CD14-positive monocyte (primary cell): ENCODE measurements around the gene HMX3. TPM values are rescaled to one million over a fixed set of nuclear protein-coding genes. Genes with fewer than 3 reads are reported as not detected.

ENCODE experiments used
- DNase-seq, 3 donors: peaks; one replicate each; pipeline ENCODE4 v3.0.0-alpha.2; 2011 to 2022
- H2AFZ ChIP-seq: 2 replicates; pipeline ENCODE4 v1.6.0; 2012; ENCODE audit warnings: mild to moderate bottlenecking, low read depth, low read length, inconsistent platforms; ENCODE audit not compliant: insufficient read depth, poor library complexity, severe bottlenecking
- H3K27ac ChIP-seq, 2 donors: 1 replicate in 1 of 2; 2 replicates in 1 of 2; pipeline ENCODE4 v1.5.1; 2012 to 2013; ENCODE audit warnings: low read length in 2 of 2, control low read depth in 1 of 2, inconsistent platforms in 1 of 2, low read depth in 1 of 2, mild to moderate bottlenecking in 1 of 2
- H3K27me3 ChIP-seq, 2 donors: one replicate each; pipeline versions ENCODE4 v1.6.0 to v1.6.1; 2011 to 2013; ENCODE audit warnings: low read length in 2 of 2; ENCODE audit not compliant: control insufficient read depth in 2 of 2, insufficient read depth in 2 of 2
- H3K36me3 ChIP-seq, 2 donors: replicated peaks in 1 of 2; 1 replicate in 1 of 2; 2 replicates in 1 of 2; pipeline versions ENCODE4 v1.5.1 to v1.6.1; 2012 to 2013; ENCODE audit warnings: low read length in 2 of 2, control low read depth in 1 of 2, inconsistent platforms in 1 of 2, mild to moderate bottlenecking in 1 of 2; ENCODE audit not compliant: insufficient read depth in 2 of 2, control insufficient read depth in 1 of 2
- H3K4me1 ChIP-seq, 2 donors: 1 replicate in 1 of 2; 2 replicates in 1 of 2; pipeline versions ENCODE4 v1.5.1 to v1.6.1; 2012 to 2013; ENCODE audit warnings: low read length in 2 of 2, control low read depth in 1 of 2, inconsistent platforms in 1 of 2, mild to moderate bottlenecking in 1 of 2, moderate library complexity in 1 of 2; ENCODE audit not compliant: insufficient read depth in 2 of 2, control insufficient read depth in 1 of 2
- H3K4me2 ChIP-seq: replicated peaks from 2 replicates; pipeline ENCODE3; 2012; ENCODE audit warnings: low read length, moderate library complexity, mild to moderate bottlenecking; ENCODE audit not compliant: poor library complexity, severe bottlenecking; ENCODE audit errors: extremely low read depth
- H3K4me3 ChIP-seq, 3 experiments: fragments of 200-600 bp in 1 of 3; sonication (generic) in 1 of 3; replicated peaks in 1 of 3; 1 replicate in 2 of 3; 2 replicates in 1 of 3; pipeline ENCODE4 v1.5.1; 2011 to 2013; ENCODE audit warnings: low read length in 3 of 3, mild to moderate bottlenecking in 3 of 3, control low read depth in 2 of 3, low read depth in 2 of 3, inconsistent platforms in 1 of 3, moderate library complexity in 1 of 3
- H3K79me2 ChIP-seq: 2 replicates; pipeline ENCODE4 v1.6.0; 2012; ENCODE audit warnings: mild to moderate bottlenecking, control low read depth, inconsistent platforms, low read length, moderate library complexity; ENCODE audit not compliant: insufficient read depth
- H3K9ac ChIP-seq: 2 replicates; pipeline ENCODE4 v1.6.0; 2017; ENCODE audit warnings: low read length, mild to moderate bottlenecking; ENCODE audit not compliant: insufficient read depth, poor library complexity, severe bottlenecking
- H3K9me3 ChIP-seq, 2 donors: replicated peaks in 1 of 2; 1 replicate in 1 of 2; 2 replicates in 1 of 2; pipeline versions ENCODE4 v1.5.1 to v1.6.1; 2012 to 2013; ENCODE audit warnings: low read length in 2 of 2, control low read depth in 1 of 2; ENCODE audit not compliant: control insufficient read depth in 1 of 2, insufficient read depth in 1 of 2
- H4K20me1 ChIP-seq: 2 replicates; pipeline ENCODE4 v1.6.0; 2012; ENCODE audit warnings: mild to moderate bottlenecking, low read length, control low read depth, moderate library complexity; ENCODE audit not compliant: insufficient read depth
- H3K27ac Mint-ChIP-seq, 7 donors: one replicate each; pipeline ENCODE4 v1.8.0; 2020; ENCODE audit warnings: mild to moderate bottlenecking in 7 of 7, mixed read lengths in 7 of 7, moderate library complexity in 6 of 7, inconsistent platforms in 2 of 7
- H3K27me3 Mint-ChIP-seq, 3 donors: one replicate each; pipeline ENCODE4 v1.8.0; 2021 to 2022; ENCODE audit warnings: low read depth in 3 of 3, mild to moderate bottlenecking in 3 of 3, mixed read lengths in 3 of 3, moderate library complexity in 3 of 3, inconsistent platforms in 1 of 3
- H3K36me3 Mint-ChIP-seq, 2 donors: one replicate each; pipeline ENCODE4 v1.8.0; 2020; ENCODE audit warnings: mixed read lengths in 2 of 2, inconsistent platforms in 1 of 2, mild to moderate bottlenecking in 1 of 2
- H3K4me1 Mint-ChIP-seq: one replicate; pipeline ENCODE4 v1.8.0; 2020; ENCODE audit warnings: mild to moderate bottlenecking, mixed read lengths
- H3K4me3 Mint-ChIP-seq, 2 donors: one replicate each; pipeline ENCODE4 v1.8.0; 2020; ENCODE audit warnings: mild to moderate bottlenecking in 2 of 2, mixed read lengths in 2 of 2, moderate library complexity in 1 of 2
- H3K9me3 Mint-ChIP-seq, 7 donors: one replicate each; pipeline ENCODE4 v1.8.0; 2020 to 2022; ENCODE audit warnings: mixed read lengths in 7 of 7, mild to moderate bottlenecking in 6 of 7, moderate library complexity in 6 of 7, inconsistent platforms in 2 of 7
- WGBS: methylation state at CpG from one replicate; pipeline ENCODE4 v1.1.5; 2013; ENCODE audit warnings: missing lambda C conversion rate; ENCODE audit not compliant: insufficient coverage; 5-methylcytosine and 5-hydroxymethylcytosine counted together
- intact Hi-C, 2 donors: fragments of 100-400 bp; cut with micrococcal nuclease; formaldehyde crosslinking; loops; one replicate each; pipeline versions ENCODE4 v1.15.0 to v1.15.1; 2023
- polyA plus RNA-seq, 3 donors: library from polyadenylated mRNA; depleted of rRNA in 1 of 3; unstranded in 2 of 3; stranded (reverse) in 1 of 3; fragments of 300-500 nt in 2 of 3; fragments of >200 nt in 1 of 3; fragmentation: Illumina TruSeq in 2 of 3; gene quantifications; 1 replicate in 2 of 3; 2 replicates in 1 of 3; pipeline ENCODE4 v1.2.3, GENCODE V29; 2012 to 2021
- TF ChIP-seq, protein P1 (sequence below): fragments of 200-600 bp; IDR thresholded peaks from one replicate; pipeline ENCODE4 v1.8.0; 2022; ENCODE audit warnings: antibody characterized with exemption, mild to moderate bottlenecking

Gene HMX3
- polyA plus RNA-seq, 3 donors = not detected

DNA sequence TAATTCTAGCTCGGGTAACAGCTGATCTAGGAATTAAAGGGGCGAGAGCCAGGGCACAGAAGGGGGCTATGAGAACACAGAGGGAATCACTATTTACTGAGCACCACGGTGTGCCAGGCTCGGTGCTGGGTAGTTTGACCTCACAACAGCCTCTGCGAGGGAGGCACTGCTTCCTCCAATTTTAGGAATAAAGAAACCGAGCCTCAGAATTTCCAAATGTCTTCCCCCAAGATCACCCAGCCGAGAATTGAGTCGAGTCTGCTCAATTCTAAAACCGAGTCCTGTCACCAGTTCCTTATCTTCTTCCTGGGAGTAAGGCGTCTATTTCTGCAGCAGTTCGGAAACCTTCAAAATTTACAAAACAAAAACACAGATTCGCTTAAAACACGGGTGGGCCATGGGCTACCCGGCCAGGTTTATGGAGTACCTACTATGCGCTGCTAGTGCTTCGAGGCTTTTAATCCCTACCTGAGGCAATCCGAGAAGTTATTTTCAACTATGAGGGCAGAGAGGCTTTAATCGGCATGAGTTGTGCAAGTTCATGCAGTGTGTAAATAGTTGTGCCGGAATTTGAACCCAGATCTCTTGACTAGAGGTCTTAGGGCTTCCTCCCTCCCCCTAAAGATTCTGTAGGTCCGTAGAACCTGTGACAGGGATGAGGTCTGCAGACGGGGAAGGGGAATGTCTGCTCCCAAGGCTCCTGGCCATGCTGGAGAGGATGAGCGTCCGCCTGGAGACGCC lies 11.3 kb downstream of the HMX3 start:
- no peak overlapping the region for H3K9ac ChIP-seq
- peaks cover 33 to 39% of the 10 kb centered on the region in 2 donors for H3K4me1 ChIP-seq
- no peaks in the 10 kb centered on the region for H3K79me2 ChIP-seq
- H3K27me3 Mint-ChIP-seq = peaks cover 91 to 99% (median 96%) of the 10 kb centered on the region in 3 donors
- peak overlapping the region; percentile 51 for H3K4me2 ChIP-seq
- peaks cover 0 to 27% (median 16%) of the 10 kb centered on the region in 7 donors for H3K9me3 Mint-ChIP-seq
- TF ChIP-seq, protein P1, sequence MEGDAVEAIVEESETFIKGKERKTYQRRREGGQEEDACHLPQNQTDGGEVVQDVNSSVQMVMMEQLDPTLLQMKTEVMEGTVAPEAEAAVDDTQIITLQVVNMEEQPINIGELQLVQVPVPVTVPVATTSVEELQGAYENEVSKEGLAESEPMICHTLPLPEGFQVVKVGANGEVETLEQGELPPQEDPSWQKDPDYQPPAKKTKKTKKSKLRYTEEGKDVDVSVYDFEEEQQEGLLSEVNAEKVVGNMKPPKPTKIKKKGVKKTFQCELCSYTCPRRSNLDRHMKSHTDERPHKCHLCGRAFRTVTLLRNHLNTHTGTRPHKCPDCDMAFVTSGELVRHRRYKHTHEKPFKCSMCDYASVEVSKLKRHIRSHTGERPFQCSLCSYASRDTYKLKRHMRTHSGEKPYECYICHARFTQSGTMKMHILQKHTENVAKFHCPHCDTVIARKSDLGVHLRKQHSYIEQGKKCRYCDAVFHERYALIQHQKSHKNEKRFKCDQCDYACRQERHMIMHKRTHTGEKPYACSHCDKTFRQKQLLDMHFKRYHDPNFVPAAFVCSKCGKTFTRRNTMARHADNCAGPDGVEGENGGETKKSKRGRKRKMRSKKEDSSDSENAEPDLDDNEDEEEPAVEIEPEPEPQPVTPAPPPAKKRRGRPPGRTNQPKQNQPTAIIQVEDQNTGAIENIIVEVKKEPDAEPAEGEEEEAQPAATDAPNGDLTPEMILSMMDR = no peak
- peaks cover 89 to 100% of the 10 kb centered on the region in 2 donors for H3K27me3 ChIP-seq
- H3K4me3 Mint-ChIP-seq = peak overlapping the region in 1 of 2 donors; percentile 83
- peaks cover 3 to 12% of the 10 kb centered on the region in 2 donors for H3K36me3 Mint-ChIP-seq
- intact Hi-C loops = no loop called here
- H3K4me3 ChIP-seq = no peak overlapping the region
- peaks cover 3 to 68% of the 10 kb centered on the region in 2 donors for H3K9me3 ChIP-seq
- DNase-seq = no peak
- H3K27ac ChIP-seq = no peak overlapping the region
- no peak overlapping the region for H3K27ac Mint-ChIP-seq
- no peaks in the 10 kb centered on the region for H3K36me3 ChIP-seq
- H4K20me1 ChIP-seq = no peaks in the 10 kb centered on the region
- 6% methylated on average over 14 of the region's 24 CpGs for WGBS
- peaks cover 51% of the 10 kb centered on the region for H3K4me1 Mint-ChIP-seq
- no peak overlapping the region for H2AFZ ChIP-seq

DNA sequence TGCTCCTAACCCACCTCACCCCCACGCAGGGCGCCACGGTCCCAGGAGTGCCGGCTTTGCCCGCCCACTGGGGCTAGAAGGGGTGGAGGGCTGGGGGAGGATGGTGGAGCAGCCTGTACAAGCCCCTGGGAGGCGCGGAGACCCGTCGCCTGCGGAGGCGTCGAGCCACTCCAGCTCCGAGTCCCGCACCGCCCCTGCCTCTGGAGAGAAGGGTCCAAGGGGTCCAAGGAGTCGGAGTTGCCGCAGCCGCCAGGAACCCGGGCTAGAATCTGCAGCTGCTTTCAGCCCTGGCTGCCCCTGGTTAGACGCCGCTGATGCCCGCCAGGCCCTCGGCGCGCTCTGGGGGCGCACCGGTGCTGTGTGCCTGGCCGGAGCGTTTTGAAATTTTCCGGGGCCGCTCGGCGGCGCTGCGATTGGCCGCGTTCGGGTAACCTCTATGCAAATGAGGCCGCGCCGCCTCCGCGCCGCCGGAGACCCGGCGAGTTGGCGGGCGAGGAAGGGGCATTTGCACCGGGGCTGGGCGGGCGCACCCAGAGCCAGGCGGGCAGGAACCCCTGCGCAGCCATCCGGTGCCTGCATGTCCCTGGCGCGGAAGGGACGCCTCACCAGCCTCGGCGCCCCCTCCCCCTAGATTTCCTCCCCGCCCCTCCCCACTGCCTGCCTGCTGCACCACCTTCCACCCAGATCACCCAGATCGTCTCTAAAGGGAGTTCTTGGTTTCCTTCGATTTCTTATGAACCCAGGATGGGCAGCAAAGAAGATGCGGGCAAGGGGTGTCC lies 12.1 kb downstream of the HMX3 start, which contains the start of gene HMX2:
Gene HMX2 (plus strand): TSS at position 502 of the 779 bp plus-strand sequence. CDS start 243 bp downstream, at position 745.
- Mint-ChIP-seq H3K27me3 (peaks cover 91 to 99% (median 96%) of the 10 kb centered on the region in 3 donors), H3K4me3 (peak within 1 kb of the TSS in 1 of 2 donors; percentile 83), H3K4me1 (peaks cover 49% of the 10 kb centered on the region), H3K27ac (peak within 1 kb of the TSS in 1 of 7 donors; percentile 55), H3K36me3 (peaks cover 8 to 12% of the 10 kb centered on the region in 2 donors), H3K9me3 (peaks cover 0 to 28% (median 16%) of the 10 kb centered on the region in 7 donors)
- H3K79me2 ChIP-seq = no peaks in the 10 kb centered on the region
- H3K27me3 ChIP-seq = peaks cover 90 to 100% of the 10 kb centered on the region in 2 donors
- peaks cover 3 to 64% of the 10 kb centered on the region in 2 donors for H3K9me3 ChIP-seq
- no peak for DNase-seq
- TF ChIP-seq, protein P1 = no peak
- no peaks in the 10 kb centered on the region for H4K20me1 ChIP-seq
- peaks cover 33 to 39% of the 10 kb centered on the region in 2 donors for H3K4me1 ChIP-seq
- WGBS = 3% methylated on average over 60 of the region's 64 CpGs
- H3K36me3 ChIP-seq = no peaks in the 10 kb centered on the region
- intact Hi-C loops = no loop called here
- peak within 1 kb of the TSS; percentile 51 for H3K4me2 ChIP-seq
- no peak within 1 kb of the TSS for H3K9ac ChIP-seq
- H2AFZ ChIP-seq = peak within 1 kb of the TSS; percentile 21
- H3K27ac ChIP-seq = no peak within 1 kb of the TSS
- peak within 1 kb of the TSS in 1 of 3 experiments; percentile 74 for H3K4me3 ChIP-seq
